GM19099 (cell line): ENCODE results near the gene SELP.

Experiments used
- POLR2A ChIP-seq: IDR thresholded peaks from 3 replicates; pipeline ENCODE4 v1.6.1; 2011; ENCODE audit warnings: low read depth; ENCODE audit not compliant: insufficient read length; ENCODE audit errors: extremely low read depth

Gene SELP

GRCh38 chr1:169630006-169630405 is at the start of gene SELP:
Gene SELP (minus strand): TSS chr1:169630124. CDS start chr1:169630074, 50 bp downstream.
- TF ChIP-seq POLR2A = no peak

GRCh38 chr1:169679692-169680091 is 49.8 kb upstream of the SELP start:
- TF ChIP-seq POLR2A = no peak

- no peak for TF ChIP-seq POLR2A
Measured at GRCh38 chr1:169676001-169676400, 46.1 kb upstream of the SELP start.

GRCh38 chr1:169670836-169671235 is 40.9 kb upstream of the SELP start:
- TF ChIP-seq POLR2A = no peak

GRCh38 chr1:169653873-169654272 is 23.9 kb upstream of the SELP start:
- TF ChIP-seq POLR2A = no peak

- no peak for TF ChIP-seq POLR2A
Measured at GRCh38 chr1:169651035-169651434, 21.1 kb upstream of the SELP start.

GRCh38 chr1:169650551-169650950 is 20.6 kb upstream of the SELP start:
- TF ChIP-seq POLR2A = no peak

GRCh38 chr1:169648709-169649108 is 18.8 kb upstream of the SELP start:
- TF ChIP-seq POLR2A = no peak

- TF ChIP-seq POLR2A = no peak
Measured at GRCh38 chr1:169648187-169648586, 18.3 kb upstream of the SELP start.

GRCh38 chr1:169647512-169647911 is 17.6 kb upstream of the SELP start:
- TF ChIP-seq POLR2A = no peak

GRCh38 chr1:169644297-169644696 is 14.4 kb upstream of the SELP start:
- no peak for TF ChIP-seq POLR2A

- no peak for TF ChIP-seq POLR2A
Measured at GRCh38 chr1:169634877-169635276, 5.0 kb upstream of the SELP start.

- TF ChIP-seq POLR2A = no peak
Measured at GRCh38 chr1:169634145-169634544, 4.2 kb upstream of the SELP start.

- no peak for TF ChIP-seq POLR2A
Measured at GRCh38 chr1:169631249-169631648, 1.3 kb upstream of the SELP start.

GRCh38 chr1:169624912-169625311 is 5.0 kb downstream of the SELP start:
- no peak for TF ChIP-seq POLR2A

- TF ChIP-seq POLR2A = no peak
Measured at GRCh38 chr1:169624122-169624521, 5.8 kb downstream of the SELP start.

GRCh38 chr1:169623132-169623926 is 6.6 kb downstream of the SELP start:
- TF ChIP-seq POLR2A = no peak
